Esophagus muscularis mucosa (tissue), 3 donors: ENCODE results near the gene SFRP5.
A peak's percentile ranks its signal among the peaks of the same experiment; 100 is the strongest.

Experiments
- CTCF ChIP-seq, 3 experiments: fragments of 200-600 bp in 2 of 3; fragments of 450-650 bp in 1 of 3; sonication (generic) in 2 of 3; IDR thresholded peaks; one replicate each; pipeline ENCODE4 v1.5.1; 2017 to 2019; ENCODE audit warnings: antibody characterized with exemption in 3 of 3, mild to moderate bottlenecking in 2 of 3, moderate library complexity in 1 of 3
- POLR2A ChIP-seq: fragments of 450-650 bp; IDR thresholded peaks from one replicate; pipeline ENCODE4 v1.6.1; 2017; ENCODE audit warnings: antibody characterized with exemption, moderate library complexity, mild to moderate bottlenecking, low read depth
- POLR2AphosphoS5 ChIP-seq, 2 donors: sonication (generic); formaldehyde crosslinking; IDR thresholded peaks; one replicate each; pipeline ENCODE4 v1.6.1; 2017; ENCODE audit warnings: antibody characterized with exemption in 2 of 2

GRCh38 chr10:97736902-97737769 lies 34.7 kb downstream of the SFRP5 start, which contains the start of gene ZFYVE27:
- TF ChIP-seq CTCF (IDR thresholded peaks at IDR 0.05) (no peak), POLR2AphosphoS5 (IDR thresholded peaks at IDR 0.05) (peak; percentile 99 to 100), POLR2A (peak; percentile 95)
